AG08396 (cell line): ENCODE results near the gene IPPK.
A peak's percentile ranks its signal among the peaks of the same experiment; 100 is the strongest.

Source experiments
- DNase-seq: peaks from one replicate; pipeline ENCODE4 v3.0.0; 2012; ENCODE audit warnings: low spot score, mixed read lengths

Gene IPPK

DNA sequence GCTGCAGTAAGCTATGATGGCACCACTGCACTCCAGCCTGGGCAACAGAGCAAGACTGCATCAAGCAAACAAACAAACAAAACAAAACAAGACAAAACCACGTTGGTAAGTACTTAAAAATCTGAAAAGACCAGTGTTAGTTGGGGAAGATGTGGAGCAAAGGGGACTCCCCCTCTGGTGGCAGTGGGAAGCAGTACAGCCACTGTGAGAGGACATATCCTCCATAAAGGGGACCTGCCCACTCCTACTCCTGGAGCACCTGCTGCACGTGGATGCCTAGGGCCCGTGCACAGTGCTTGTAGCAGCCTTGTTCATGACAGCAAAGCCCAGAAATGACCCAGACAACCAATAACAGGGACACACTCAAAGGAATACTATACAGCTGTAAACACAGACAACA is 17.0 kb upstream of the IPPK start:
- DNase-seq, result no peak

DNA sequence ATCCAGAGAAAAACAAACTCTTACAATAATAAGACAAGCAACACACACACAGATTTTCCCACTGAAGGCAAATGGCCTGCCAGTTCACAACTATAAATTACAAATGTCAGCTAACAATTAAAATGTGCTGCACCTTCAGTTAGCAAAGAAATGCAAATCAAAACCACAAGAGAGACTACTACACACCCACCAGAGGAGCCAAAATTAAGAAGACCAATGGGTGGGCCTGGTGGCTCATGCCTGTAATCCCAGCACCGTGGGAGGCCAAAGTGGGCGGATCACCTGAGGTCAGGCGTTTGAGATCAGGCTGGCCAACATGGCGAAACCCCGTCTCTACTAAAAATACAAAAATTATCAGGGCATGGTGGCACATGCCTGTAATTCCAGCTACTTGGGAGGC is 15.1 kb upstream of the IPPK start:
- no peak for DNase-seq

DNA sequence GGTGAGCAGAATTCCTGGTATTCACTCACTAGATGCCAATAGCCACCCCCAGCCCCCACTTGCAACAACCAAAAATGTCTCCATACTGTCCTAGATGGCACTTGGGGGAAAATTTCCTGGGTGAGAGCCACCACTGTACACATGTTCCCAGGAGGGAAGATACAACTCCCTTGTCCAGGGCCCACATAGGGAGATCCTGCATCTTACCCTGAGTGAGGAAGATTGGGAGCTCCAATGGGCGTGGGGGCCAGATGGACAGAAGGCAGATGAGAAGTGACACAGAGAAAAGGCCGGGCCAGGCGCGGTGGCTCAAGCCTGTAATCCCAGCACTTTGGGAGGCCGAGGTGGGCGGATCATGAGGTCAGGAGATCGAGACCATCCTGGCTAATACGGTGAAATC is 12.3 kb upstream of the IPPK start:
- no peak for DNase-seq

DNA sequence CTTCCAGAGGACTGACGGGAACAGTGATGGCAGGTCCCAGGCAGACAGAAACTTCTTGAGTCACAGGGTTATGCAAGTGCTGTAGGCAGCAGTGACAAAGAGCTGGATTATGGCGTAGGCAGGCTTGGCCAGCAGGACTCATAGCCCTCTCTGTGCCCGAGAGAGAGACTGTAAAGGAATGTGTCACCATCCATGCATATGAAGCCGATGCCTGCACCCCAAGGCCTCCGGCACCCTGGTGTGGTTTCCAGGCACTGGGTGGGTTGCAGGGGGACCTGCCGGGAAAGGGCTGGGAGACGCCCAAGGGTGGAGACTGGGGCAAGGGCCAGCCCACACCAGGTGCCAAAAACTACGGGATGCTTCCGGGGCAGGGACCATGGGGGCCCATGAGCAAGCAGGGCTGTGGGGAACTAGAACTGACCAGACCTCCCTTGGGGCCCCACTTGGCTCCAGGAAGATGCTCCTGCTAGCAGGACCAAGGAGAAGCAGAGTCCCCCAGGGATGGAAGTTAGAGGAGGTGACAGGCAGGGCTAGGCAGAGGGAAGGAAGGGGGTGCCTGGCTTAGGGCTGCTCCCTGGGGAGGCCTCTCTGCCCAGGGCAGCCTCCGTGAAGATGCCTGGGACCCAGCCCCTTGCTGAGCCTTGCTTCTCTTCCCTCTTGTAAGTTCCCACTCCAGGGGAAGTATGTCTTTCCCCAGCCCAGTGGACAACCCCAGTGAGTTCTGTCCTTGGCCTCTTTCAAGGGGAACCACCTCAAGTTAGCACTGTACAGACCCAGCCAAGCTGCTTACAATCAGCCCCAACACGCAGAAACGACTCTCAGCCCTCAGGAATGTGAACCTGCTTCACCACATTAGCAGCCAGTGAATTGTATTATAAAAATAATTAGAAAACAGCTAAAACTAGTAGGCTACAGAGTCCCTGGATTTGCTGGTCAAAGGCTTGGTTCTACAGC is 10.5 kb upstream of the IPPK start:
- DNase-seq, result no peak

DNA sequence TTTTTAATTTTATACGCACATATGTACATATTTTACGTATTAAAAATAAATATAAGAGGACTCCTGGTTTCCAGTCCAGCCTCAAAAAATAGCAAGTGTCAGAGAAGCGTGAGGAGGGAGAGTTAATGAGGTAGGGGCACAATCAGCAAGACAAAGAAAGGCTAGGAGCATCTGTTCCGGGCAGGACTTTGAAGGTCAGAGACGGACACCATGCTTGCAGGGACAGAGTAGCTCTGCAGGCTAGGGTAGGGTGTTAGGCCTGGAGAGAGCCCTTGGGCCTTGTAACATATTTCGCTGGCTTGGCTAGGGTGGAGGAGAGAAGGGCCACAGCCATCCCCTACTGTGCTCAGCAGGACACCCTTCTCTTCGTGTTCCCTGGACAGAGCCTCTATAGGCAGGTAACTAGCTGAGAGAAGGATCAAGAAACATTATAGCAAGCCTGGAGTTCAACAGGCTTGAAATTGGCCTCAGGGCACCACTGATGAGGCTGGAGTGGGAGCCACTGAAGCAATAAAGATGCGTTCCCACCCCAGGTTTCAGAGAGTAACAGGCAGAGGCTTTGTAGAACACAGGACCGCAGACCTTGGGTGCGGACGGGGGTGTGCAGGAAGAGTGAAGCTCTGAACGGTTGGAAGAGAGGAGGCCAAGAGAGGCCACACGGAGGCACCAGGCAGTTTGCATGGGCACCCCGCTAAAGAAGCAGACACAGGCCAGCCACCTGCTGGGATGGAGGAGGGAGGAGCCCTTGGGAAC is 9.7 kb upstream of the IPPK start:
- DNase-seq, result no peak

DNA sequence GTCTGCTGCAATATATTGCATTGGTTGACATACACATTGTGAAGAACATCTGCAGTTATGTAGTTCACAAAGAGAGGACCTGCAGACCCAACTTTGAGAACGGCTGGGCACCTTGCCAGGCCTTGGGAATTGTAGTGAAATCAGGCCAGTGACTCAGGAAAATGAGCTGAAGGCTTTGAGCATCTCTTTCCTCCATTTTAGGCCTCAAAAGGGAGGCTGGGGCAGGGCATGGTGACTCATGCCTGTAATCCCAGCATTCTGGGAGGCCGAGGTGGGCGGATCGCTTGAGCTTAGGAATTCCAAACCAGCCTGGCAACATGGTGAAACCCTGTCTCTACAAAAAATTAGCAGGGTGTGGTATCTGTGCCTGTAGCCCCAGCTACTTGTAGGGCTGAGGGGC is 1.4 kb upstream of the IPPK start:
- DNase-seq, result peak; percentile 58

DNA sequence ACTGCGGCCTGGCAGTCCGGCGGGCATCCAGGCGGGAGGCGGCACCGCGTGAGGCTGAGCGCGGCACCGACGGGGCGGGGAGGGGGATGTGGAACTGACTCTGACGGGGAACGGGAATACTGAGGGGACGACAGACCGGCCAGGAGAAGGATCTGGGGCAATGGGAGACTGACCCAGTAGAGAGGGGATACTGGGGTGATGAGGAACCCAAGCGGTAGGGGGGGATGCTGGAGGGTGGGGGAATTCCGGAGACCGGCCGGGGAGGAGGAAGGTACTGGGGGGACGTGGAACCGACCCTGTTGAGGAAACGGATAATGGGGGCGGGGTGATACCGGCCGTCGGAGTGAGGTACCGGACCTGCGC is 423 bp downstream of the IPPK start:
- peak; percentile 57 for DNase-seq

DNA sequence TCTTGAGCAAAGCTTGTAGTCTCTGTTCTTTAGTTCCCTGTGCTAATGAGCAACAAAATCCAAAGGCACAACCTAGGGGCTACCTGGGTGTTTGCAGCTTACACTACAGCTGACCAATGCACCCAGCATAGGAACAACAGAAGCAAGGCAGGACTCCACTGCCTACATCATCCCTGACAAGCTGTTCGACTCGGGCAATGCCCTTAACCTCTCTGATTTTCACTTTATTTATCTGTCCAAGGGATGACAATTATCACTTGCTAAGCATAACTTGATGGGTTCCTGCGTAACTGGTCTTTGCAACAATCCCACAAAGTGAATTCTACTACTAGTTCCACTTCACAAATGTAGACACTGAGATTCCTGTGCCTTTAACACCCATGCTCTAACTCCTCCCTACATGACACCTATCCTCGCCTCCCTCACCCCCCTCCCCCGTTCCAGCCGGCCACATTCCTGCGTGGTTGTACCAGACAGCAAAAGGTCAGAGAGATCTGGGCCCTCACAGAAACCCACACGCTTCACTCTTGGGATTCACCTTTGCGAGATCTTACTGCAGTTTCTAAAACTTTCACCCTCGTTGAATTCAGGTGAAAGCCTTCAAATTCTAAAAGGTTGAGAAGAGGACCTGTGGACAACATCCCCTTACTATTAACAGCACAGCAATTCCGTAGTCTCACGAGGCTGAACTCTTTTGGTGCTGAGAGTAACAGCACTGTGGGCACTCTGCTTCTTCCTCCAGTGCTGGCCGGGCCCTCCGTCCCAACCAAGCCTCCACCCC is 995 bp downstream of the IPPK start:
- DNase-seq, result peak; percentile 89

DNA sequence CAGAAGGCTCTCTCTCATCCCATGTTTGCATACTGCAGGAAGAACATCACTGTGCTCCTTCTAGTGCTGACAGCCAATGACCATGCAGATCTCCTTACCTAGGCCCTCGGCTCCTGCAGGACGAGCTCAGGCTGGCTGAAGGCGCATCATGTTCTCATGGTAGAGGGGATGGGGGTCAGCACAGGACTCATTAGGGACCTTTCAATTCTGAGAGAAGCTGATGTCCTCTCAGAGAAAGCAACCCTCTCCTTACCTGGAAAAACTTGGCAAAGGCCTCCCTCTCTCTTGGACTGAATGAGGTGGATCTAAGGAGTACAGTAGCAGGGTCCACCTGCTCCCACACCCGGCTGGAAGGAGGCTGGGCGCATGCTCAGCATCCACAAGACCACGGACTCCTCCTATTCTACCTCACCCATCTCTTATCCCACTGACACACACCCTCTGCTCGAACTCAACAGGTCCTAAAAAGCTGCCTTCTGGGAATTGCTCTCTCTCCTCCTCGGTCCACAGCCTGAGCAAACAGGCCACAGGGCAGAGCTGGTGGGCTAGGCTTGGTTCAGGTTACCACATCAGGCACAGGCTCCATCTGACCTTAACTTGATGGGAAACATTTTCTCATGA is 2.9 kb downstream of the IPPK start:
- no peak for DNase-seq

DNA sequence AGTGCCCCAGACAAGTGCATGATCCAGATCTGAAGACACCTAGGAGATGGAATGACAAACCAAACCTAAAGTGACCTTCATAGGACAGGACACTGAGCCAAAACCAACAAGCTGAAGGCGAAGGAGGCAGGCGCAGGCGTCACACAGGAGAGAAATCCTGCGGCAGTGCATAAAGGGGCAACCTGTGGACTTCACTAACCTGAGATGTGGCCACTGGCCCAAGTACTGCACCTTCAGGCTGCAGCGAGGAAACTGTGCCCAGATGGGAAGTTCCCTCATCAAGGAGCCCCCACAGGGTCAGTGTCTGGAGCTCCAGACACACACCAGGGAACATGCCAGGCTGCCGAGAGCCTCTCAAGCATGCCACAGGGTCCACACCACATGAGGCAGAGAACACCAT is 3.7 kb downstream of the IPPK start:
- DNase-seq, result no peak

DNA sequence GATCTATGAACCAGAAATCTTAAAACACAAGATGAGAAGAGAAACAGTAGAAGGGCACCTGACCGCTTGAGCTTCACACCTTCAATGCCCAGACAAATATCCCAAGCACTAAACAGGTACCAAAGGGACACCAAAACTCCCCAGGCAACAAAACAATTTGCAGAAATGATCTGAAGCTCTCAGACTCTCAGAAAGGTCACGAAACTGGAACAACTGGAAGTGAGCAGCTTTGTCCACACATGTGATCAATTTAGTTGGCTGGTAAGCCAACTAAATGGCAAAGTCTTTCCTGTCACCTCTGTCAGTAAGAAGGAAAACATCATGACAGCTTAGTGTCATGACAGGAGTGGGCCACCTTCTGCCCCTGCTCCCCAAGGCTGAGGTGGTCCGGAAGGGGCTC is 4.1 kb downstream of the IPPK start:
- DNase-seq, result no peak

DNA sequence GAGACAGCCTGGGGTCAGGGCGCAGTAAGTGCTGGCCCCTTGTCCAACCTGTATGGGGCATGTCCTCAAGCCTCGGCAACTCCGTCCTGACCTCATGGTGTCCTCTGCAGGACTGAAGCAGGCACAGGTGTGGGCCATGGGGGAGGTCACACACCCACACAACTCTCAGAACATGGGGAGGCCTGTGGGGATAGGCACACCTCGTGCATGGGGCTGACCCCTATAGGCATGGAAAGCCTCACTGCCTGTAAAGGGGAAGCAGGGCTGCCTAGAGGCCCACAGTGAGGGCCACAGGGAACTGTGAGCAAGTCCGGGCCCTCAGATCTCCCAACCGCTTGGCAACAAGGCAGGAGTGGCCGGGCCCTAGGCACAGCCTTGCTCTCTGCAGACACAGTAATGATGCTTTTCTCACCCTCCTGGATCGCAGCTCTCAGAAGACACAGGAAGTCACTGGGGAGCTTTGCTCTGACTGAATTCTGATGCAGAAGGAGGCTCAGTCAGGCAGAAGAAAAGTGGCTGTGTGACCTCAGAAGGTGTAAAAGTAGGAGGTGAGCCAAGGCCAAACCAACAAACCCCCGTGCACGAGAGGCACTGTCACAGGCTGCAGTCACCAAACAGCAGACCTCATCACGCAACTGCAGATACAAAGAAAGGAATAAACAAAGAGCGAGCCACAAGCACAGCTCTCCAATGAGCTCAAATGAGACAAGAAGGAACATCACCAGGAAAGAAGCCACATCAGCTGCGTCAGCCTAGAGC is 5.4 kb downstream of the IPPK start:
- DNase-seq, result no peak

DNA sequence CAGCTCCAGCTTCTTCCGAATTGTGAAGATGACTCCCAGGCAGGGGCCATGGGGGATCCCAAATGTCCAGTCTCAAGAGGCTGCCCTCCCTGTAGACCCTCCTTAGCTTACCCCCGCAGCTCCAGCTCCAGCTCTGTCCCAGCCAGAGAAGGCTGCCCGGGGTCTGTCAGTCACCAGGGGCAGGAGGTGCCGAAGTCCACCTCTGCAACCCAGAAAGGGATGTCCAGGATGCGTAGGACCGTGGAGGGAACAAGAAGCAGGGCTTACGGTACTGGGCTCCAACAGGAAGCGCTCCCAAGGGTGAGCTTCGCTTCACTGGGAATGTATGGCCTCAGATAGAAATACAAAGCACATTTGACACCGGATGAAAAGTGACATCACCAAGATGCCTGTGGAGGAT is 6.0 kb downstream of the IPPK start:
- DNase-seq, result no peak

DNA sequence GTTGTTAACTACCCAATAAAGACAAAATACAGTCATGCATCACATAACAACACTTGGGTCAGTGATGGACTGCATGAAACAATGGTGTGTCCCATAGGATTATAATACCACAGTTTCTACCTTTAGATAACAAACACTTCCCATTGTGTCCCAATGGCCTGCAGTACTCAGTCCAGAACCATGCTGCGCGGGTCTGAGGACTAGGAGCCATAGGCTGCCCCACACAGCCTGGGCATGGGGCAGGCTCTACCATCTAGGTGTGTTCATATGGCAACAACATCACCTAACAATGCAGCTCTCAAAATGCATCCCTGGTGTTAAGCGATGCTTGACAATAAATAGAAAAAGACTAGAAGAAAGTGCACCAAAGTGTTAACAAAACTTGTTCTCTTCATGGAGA is 6.8 kb downstream of the IPPK start:
- DNase-seq, result no peak

DNA sequence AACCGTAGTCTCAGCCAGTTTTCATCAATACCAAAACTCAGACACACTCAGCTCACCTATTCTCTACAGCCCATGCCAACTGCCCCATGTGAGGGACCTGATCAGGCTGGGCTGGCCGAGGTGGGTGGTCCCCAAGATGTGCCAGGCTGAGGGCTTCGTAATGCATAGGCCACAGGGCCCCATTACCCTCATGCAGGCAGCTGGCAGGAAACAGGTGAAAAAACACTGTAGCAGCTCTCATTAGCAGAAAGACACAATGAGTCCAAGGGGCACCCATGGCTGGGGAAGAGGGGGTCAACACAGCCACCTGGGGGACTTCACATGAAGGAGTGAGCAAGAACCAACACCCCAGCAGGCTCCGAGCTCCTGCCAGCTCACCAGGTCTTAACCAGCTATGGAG is 8.2 kb downstream of the IPPK start:
- no peak for DNase-seq

DNA sequence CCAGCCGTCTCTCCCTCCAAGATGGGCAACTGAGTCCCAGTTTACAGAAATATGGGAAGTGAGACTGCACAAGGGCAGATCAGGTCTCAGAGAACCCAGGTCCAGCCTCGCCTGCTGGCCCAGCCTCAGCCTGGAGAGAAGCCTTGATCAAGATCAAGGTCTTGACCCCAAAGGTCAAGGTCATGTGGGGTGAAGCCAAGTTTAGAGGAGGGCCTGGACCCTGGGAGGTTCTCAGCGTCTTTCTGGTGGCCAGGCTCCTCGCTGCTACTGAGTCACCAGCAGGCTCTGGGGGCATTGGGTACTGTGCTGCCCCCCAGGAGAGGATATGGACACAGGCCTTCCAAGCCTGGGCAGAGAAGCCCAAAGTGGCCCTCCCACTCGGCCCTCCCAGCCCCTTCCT is 8.8 kb downstream of the IPPK start:
- no peak for DNase-seq

DNA sequence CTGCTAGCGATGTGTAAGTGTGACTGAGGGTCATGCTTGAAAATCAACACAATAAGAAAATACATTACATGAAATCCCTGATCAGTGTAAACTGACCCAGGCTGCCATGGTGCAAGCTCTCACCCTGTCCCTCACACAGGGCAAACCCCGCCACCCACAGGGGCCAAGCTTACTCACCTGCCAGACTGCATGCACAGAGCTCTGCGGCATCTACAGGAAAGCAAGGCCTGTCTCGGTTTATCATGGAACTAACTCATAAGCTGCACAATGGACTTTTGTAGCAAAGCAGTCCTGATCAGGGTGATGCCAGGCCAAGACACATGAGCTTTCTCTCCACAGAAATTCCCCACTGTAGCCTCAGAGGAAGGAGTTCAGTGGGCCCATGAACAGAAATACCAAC is 9.7 kb downstream of the IPPK start:
- DNase-seq, result no peak

DNA sequence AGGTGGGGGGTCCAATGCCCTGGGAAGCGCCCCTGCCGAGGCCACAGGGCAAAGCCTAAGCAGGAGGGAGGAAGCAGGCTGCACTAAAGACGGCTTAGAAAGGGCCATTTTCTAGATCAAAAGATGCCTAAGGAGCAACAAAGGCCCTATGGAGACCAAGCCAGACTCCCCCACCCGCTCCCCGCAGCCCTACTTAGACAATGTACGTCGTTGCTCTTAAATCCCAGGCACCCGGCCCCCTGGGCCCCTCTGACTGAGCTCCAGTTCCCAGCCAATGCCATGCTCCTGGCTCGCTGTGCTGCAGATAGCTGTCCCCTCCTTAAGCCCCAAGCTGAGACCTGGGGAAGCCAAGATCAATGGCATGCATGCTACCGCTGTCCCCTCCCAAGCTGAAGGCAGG is 10.3 kb downstream of the IPPK start:
- no peak for DNase-seq

DNA sequence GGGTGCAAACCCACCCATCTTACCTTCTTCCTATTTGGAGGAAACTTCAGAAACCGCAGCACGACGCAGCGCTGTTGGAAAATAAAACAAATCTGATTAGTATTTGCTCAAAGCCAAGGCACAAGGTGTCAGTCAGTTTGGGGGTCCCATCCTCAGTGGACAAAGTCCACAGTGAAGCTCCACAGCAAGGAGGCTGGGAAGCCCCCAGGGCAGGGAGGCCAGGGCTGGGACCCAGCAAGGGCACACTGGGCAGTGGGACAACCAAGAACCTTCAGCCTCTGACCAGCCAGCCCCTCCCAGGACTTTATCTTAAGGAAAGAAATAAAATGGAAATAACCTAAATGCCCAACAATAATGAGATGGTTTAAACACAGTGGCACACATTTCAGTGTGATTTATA is 11.3 kb downstream of the IPPK start:
- no peak for DNase-seq

DNA sequence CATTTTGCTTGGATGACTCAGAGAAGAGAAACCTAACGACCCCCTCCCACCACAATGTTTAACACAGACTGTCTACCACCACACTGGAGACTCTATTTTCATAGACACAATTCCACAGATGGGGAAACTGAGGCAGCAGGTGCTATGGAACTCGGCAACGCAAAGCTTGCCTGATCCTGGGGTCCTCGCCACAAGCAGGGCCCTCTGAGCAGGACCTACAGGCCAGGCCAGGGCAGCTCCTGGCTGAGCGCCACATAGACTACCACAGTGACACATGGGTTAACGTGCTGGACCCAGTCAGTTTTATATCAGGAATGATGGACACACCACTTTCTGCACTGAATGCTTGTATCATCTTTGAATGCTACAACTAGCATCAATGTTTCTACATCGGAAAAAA is 11.8 kb downstream of the IPPK start:
- DNase-seq, result no peak

DNA sequence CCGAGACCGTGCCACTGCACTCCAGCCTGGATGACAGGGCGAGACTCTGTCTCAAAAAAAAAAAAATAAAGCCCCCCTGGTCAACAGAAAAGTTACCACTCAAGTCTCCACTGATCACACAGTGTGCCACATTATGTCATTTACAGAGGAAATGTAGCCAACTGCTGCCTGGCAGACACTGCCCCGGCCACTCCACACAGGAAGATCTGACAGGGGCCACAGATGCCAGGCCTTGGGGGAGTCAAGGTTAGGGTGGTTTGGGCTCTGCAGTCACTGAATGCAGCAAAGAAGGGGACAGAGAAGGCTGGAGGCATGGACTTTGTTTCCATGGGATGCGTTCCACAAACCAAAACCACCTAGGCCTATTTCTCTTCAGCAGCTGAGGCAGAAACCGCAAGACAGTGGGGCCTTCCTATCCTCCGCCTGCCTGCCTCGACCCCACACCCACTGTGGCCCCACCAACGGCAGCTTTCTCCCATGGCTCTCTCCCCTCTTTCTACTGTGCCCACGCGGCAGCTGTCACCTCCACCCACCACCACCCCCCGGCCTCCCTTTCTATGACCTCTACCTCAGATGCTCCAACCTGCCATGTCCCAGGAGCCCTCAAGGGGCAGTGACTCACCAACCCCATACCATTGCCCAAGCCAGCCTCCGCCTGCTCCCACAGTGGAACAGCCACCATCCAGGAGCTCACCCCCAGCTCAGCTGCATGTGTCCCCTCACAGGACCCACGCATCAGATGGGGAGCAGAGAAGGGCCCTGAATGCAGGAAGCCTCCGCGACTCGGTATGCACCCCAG is 12.4 kb downstream of the IPPK start:
- no peak for DNase-seq
